AG09319 (cell line): ENCODE data around the gene RBM20.

ENCODE experiments used
- DNase-seq: peaks from one replicate; pipeline ENCODE4 v3.0.0-alpha.2; 2010; ENCODE audit warnings: low read depth; ENCODE audit errors: extremely low read depth
- TF ChIP-seq, protein P1 (sequence below): IDR thresholded peaks from 2 replicates; pipeline ENCODE4 v1.5.1; 2011; ENCODE audit warnings: low read depth, mild to moderate bottlenecking, inconsistent platforms, low read length, moderate library complexity

The RBM20 gene

DNA sequence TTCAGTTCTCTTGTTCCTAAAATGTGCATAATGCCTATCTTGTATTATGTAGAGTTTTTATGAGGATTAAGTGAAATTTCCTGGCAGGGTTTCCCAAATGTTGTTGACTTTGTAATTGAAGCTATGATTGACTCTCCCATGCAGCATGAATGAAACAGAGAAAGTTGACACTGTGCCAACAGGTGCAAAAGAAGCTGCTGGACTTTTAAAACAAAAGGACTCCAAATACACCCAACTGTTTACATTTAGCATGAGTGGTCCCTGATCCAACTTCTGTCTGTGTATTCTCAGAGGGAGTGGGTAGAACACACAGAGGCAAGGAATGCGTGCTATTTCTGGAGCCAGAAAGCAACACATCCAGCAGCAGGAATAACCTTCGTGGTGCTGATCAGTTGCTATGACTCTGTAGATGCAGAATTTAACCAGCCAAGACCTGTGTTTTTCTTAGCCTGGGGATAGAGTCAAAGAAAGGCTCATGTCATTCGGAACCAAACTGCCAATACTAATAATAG, 14.4 kb upstream of the RBM20 start:
- TF ChIP-seq, protein P1, sequence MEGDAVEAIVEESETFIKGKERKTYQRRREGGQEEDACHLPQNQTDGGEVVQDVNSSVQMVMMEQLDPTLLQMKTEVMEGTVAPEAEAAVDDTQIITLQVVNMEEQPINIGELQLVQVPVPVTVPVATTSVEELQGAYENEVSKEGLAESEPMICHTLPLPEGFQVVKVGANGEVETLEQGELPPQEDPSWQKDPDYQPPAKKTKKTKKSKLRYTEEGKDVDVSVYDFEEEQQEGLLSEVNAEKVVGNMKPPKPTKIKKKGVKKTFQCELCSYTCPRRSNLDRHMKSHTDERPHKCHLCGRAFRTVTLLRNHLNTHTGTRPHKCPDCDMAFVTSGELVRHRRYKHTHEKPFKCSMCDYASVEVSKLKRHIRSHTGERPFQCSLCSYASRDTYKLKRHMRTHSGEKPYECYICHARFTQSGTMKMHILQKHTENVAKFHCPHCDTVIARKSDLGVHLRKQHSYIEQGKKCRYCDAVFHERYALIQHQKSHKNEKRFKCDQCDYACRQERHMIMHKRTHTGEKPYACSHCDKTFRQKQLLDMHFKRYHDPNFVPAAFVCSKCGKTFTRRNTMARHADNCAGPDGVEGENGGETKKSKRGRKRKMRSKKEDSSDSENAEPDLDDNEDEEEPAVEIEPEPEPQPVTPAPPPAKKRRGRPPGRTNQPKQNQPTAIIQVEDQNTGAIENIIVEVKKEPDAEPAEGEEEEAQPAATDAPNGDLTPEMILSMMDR, result no peak
- no peak for DNase-seq

GRCh38 chr10:110631934-110632333, 12.2 kb upstream of the RBM20 start:
- no peak for DNase-seq
- TF ChIP-seq, protein P1, result no peak

DNA sequence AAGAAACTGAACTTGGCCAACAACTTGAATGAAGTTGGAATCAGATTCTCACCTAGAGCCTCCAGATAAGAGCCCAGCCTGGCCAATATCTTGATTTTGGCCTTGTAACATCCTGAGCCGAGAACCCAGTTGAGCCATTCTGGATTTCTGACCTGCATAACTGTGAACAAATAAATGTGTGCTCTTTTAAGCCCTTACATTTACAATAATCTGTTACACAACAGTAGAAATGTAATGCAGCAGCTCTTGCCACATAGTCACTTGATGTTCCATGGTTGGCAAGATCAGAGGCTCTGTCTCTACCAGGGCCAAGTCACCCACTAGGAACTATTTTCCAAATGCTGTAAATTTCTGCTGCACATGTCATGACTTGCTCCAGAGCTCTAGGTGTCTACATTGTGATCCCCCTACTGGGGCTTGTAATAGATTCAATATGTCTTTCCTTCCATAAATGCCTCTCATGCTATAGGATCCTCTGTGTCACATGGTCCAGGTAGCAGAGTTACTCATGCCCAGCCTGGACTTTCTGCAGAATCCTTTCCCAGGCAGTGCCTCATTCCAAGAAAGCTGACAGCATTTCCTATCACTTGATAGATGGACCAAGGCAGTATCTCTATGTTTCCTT, 11.4 kb upstream of the RBM20 start:
- no peak for DNase-seq
- TF ChIP-seq, protein P1, result no peak

GRCh38 chr10:110634527-110635209, 9.5 kb upstream of the RBM20 start:
- TF ChIP-seq, protein P1, result no peak
- DNase-seq, result no peak

- TF ChIP-seq, protein P1, result no peak
- DNase-seq, result no peak
These were observed 7.6 kb upstream of the RBM20 start for GRCh38 chr10:110636572-110636931.

- TF ChIP-seq, protein P1, result no peak
- DNase-seq, result no peak
These were observed 7.1 kb upstream of the RBM20 start for GRCh38 chr10:110636932-110637557.

- TF ChIP-seq, protein P1, result no peak
- DNase-seq, result no peak
These were observed 6.5 kb upstream of the RBM20 start for GRCh38 chr10:110637558-110638053.
